ENCODE measurements around the gene SLC22A8. TPM values are rescaled to one million over a fixed set of nuclear protein-coding genes. Genes with fewer than 3 reads are reported as not detected.
"Not testable (repeated sequence)": the region's sequence is repeated elsewhere in the genome, so short reads cannot be mapped to it uniquely, and the experiment has no call there.

The SLC22A8 gene, protein sequence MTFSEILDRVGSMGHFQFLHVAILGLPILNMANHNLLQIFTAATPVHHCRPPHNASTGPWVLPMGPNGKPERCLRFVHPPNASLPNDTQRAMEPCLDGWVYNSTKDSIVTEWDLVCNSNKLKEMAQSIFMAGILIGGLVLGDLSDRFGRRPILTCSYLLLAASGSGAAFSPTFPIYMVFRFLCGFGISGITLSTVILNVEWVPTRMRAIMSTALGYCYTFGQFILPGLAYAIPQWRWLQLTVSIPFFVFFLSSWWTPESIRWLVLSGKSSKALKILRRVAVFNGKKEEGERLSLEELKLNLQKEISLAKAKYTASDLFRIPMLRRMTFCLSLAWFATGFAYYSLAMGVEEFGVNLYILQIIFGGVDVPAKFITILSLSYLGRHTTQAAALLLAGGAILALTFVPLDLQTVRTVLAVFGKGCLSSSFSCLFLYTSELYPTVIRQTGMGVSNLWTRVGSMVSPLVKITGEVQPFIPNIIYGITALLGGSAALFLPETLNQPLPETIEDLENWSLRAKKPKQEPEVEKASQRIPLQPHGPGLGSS
- 51.0 TPM for polyA plus RNA-seq (ENCODE audit: insufficient read length)
- long read RNA-seq, donor 1, transcript SLC22A8-202 (11 exons, 2,178 nt) = major isoform, 6 of 41 reads
- long read RNA-seq, donor 1, partial matches to known transcripts = 27 of 41 reads
- long read RNA-seq, donor 1, other reads (novel, unspliced or antisense) = 0 of 41 reads
- long read RNA-seq, donor 2, transcript SLC22A8-202 (11 exons, 2,178 nt) = major isoform, 5 of 11 reads
- long read RNA-seq, donor 2, partial matches to known transcripts = 0 of 11 reads
- long read RNA-seq, donor 2, other reads (novel, unspliced or antisense) = 0 of 11 reads
- long read RNA-seq, donor 3, partial matches to known transcripts = 0 of 6 reads
- long read RNA-seq, donor 3, other reads (novel, unspliced or antisense) = 0 of 6 reads
- long read RNA-seq, donor 4 = 0 reads
- long read RNA-seq, donor 5, partial matches to known transcripts = 5 of 14 reads
- long read RNA-seq, donor 5, other reads (novel, unspliced or antisense) = 0 of 14 reads
- long read RNA-seq, donor 6, full-length matches to known transcripts = 5 of 5 reads
- long read RNA-seq, donor 6, partial matches to known transcripts = 0 of 5 reads
- long read RNA-seq, donor 6, other reads (novel, unspliced or antisense) = 0 of 5 reads
- long read RNA-seq, donor 7, partial matches to known transcripts = 0 of 5 reads
- long read RNA-seq, donor 7, other reads (novel, unspliced or antisense) = 0 of 5 reads
- long read RNA-seq, donor 8, partial matches to known transcripts = 0 of 6 reads
- long read RNA-seq, donor 8, other reads (novel, unspliced or antisense) = 0 of 6 reads

GRCh38 chr11:63015521-63016215 is at the start of gene SLC22A8:
Gene SLC22A8 (minus strand): TSS chr11:63015841. CDS start chr11:63014958, 883 bp downstream.
- no peak for DNase-seq

- DNase-seq = not testable (repeated sequence)
Observed at GRCh38 chr11:63046203-63046602, 30.6 kb upstream of the SLC22A8 start.

DNA sequence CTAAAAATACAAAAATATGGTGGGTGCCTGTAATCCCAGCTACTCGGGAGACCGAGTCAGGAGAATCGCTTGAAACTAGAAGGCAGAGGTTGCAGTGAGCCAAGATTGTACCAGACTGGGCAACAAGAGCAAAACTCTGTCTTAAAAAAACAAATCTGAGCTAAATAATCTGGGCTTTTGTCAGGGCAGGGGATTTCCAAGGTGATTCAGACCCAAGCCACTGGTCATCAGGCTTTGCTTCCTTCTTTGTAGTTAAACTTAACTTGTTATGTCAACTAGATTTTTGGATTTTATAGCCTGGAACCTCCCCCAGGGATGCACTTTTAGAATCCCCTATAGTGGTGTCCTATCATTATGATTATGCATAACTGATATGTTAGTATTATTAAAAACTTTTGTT is 27.0 kb upstream of the SLC22A8 start:
- no peak for DNase-seq

DNA sequence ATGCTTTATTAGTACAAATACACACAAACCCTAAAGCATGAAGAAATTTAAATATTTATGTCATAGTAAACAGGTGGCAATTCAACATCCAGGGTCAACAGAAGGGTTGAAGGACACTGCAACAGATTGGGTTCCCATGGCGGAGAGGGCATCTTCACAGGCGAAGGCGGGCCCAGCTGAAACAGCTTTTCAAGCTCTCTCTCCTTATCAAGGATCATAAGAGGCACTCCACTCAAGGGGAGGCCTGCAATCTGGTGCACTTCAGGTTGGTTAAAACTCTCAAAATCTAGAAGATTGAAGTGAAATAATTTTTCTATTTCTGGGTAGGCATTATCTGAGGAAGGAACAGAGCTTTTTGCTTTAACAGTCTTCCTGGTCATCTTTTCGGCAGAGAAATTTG is 16.8 kb upstream of the SLC22A8 start:
- DNase-seq = no peak

DNA sequence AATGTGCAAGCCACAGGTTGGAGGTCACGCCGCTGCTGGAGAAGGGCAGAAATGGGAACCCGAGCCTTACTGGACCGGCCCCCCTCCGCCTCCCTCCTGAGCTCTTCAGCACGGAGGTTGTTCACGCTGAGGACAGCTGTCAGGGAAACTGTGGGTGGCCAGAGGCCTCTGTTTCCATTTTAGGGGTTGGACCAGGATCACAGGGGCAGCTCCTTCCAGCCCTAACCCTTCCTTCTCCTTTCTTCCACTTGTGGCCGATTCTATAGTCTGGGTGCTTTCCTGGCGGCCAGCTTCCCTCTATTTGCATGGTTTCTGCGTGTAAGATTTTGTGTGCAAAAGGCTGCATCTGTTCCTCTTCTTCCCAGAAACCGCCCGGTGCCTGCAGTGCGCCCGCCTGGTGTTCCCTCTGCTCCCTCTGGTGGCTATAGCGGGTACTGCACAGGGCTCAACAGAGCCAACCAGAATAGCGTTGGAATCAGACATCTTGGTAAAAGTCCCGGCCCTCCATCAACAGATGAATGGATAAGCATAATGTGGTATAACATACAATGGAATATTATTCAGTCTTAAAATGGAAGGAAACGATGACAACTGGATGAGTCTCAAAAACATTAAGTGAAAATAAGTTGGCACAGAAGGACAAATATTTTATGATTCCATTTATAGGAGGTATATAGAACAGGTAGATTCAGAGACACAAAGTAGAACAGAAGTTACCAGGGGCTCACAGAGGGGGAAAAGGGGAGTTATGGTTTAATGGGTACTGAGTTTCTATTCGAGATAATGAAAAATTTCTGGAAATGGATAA is 8.4 kb upstream of the SLC22A8 start:
- peak; percentile 78 for DNase-seq

DNA sequence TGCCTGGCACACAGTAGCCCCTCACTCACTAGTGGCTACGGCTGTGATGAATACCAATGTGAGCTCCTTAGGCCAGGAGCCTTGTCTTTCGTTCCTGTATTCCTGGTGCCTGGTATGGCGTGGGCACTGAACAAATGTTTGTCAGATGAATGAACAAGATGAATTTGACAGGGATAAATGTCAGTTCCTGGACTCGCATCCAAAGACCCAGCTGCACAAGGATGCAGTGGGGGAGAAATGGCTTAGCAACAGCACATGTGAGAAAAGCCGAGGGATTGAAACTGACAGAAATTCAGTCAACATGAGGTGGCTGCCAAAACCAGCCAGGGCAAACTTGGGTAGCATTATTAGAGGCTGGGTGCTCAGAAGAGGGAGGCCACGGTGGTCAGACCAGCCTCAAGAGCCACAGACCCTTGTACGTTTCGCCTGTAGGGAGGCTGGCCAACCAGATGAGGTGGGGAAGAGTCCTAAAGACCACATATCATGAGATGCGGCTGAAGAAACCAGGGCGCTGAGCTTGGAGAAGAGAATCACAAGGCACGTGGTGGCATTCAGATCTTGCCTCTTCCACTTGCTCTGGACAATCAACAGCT is 7.7 kb upstream of the SLC22A8 start:
- no peak for DNase-seq

DNA sequence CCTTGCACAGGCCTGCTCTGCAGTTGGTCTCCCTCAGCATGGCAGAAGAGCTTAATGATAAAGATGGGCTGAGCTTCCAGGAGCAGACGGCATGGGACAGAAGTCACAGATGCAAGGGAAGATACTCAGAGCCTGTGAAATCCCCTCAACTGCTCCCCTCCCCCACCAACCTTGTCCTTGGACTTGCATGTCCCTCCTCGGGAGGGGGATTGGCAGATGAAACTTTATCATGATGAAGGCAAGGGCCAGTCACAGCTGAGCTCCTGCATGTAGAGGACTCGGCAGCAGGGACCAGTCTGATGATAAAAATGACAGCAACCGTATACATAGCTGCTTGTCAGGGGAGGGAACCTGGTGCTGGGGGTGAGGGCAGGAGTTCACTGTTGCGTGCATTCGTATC is 6.8 kb upstream of the SLC22A8 start:
- DNase-seq = no peak

GRCh38 chr11:63020671-63021291 is 5.1 kb upstream of the SLC22A8 start:
- DNase-seq = no peak

DNA sequence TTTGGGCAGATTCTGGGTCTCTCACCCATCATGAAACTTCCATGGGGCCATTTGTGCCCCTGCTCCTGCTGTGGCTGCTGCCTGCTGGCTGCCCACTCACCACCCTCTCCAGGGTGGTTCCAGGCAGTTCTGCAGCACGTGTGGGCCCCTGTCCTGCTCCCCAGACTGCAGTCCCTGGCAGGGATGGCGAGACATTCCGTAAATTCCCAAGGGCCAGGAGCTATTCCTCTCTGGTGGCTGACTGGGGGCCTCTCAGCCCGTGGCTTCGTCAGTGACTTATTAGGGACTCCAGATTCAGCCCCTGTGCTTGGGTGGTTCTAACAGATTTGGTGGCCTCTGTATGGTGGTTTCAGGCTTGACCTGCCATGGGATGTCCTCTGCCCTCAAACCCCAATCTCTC is 3.9 kb upstream of the SLC22A8 start:
- no peak for DNase-seq

DNA sequence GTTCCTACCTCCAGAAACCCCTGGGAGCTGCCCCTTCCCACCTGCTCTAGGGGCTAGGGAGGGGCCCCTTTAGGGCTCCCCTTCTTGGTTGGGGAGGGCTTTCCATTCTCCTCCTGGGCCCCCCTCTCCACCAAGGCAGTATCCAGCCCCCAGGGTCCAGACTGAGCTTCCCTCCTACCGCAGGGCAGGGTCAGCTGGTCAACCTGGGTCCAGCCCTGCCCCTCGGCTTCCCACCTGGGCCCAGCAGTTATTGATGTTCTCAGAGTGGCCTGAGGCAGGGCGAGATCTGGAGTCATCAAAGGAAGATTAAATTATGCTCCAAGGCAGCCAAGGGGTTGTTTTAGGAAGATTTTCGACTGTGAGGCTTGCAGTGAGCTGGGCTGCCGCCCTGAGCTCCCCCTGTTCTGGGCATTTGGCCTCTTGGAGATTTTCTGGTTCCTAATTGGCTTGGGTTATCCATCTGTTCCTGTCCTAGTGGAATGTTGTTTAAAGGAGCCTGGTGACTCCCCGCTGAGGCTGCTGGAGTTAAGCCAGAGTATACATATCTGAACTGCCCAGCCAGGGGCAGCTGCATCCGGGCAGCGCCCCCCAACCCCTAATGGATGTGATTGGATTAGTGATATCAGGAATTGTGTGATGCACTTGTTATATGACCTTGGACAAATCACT is 1.8 kb upstream of the SLC22A8 start:
- DNase-seq = no peak

DNA sequence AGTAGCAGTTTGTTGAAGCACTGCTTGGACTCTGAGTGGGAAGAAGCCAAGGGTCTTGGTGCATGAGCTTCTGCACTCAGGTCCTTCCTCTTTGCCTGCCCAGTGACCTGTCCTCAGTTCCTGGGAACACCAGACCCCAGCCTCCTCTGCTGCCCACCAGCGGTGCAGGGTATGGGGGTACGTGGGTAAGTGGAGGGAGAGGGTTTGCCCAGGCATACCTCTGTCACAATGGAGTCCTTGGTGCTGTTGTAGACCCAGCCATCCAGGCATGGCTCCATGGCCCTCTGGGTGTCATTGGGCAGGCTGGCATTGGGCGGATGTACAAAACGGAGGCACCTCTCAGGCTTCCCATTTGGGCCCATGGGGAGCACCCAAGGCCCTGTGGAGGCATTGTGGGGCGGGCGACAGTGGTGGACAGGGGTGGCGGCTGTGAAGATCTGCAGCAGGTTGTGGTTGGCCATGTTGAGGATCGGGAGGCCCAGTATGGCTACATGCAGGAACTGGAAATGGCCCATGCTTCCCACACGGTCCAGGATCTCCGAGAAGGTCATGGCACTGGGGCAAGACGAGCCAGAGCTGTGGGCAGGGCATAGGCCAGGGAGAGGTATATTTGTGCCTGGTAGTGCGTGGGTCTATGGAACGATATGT is 1.1 kb downstream of the SLC22A8 start:
- no peak for DNase-seq

GRCh38 chr11:63012839-63013238 is 2.8 kb downstream of the SLC22A8 start:
- DNase-seq = no peak

- DNase-seq = no peak
Observed at GRCh38 chr11:63012430-63012829, 3.2 kb downstream of the SLC22A8 start.

GRCh38 chr11:63010934-63011439 is 4.7 kb downstream of the SLC22A8 start:
- DNase-seq = no peak

DNA sequence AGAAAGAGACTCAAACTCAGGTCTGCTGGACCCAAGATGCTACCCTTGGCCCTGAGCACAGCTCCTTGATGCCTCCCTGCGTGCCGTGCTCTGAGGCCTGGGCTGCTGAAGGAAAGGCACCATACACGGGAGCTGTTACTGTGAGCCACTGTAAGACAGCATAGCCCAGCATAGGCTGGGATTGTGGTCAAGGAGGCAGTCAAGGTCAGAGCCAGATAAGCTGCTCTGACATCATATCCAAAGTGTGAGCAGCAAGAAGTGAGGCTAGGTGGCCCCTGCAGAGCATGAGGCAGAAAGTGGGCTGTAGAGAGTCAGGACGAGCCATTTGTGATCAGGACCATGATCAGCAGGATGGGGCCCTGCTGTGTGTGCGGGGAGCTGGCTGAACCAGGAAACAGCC is 7.7 kb downstream of the SLC22A8 start:
- no peak for DNase-seq

DNA sequence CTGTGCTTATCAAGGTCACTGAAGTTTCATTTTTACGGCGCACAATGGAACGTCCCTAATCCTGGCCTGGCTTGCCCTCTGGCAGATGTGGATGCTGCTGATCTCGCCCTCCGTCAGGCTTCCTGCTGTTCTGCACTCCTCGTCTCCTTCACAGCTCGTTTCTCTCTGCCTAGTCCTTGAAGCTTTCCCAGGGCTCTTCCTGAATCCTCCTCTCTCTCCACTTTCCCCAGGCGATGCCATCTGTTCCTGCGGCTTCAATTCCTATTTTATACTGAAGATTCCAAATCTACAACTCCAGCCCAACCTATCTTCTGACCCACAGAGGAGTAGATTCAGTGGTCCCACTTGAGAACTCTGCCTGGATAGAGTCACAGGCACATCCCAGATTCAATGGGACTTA is 14.2 kb downstream of the SLC22A8 start:
- DNase-seq = no peak

- DNase-seq = no peak
Observed at GRCh38 chr11:62999649-63000048, 16.0 kb downstream of the SLC22A8 start.

- DNase-seq = no peak
Observed at GRCh38 chr11:62999156-62999555, 16.5 kb downstream of the SLC22A8 start.

Measured in left kidney (tissue), 8 donors.